Astrocyte of the spinal cord (primary cell): ENCODE measurements around the gene TSFM.

Experiments used
- DNase-seq: peaks from one replicate; pipeline ENCODE4 v3.0.0; 2011; ENCODE audit warnings: low read depth, low spot score
- H3K4me3 ChIP-seq: 2 replicates; pipeline ENCODE4 v1.5.1; 2011; ENCODE audit warnings: low read depth, mild to moderate bottlenecking, low read length, moderate library complexity
- CTCF ChIP-seq: IDR thresholded peaks from 2 replicates; pipeline ENCODE4 v1.5.1; 2012; ENCODE audit warnings: low read depth, mild to moderate bottlenecking, low read length, inconsistent platforms
- in situ Hi-C: cut with HindIII; loops from 2 replicates; pipeline ENCODE4 v1.10.0; 2017; ENCODE audit warnings: low sequenced_read_pairs

The TSFM gene

GRCh38 chr12:57841445-57841844 lies 58.9 kb downstream of the TSFM start:
- H3K4me3 ChIP-seq = no peak overlapping the region
- TF ChIP-seq CTCF = no peak
- in situ Hi-C loops = no loop called here
- no peak for DNase-seq

- no peak for TF ChIP-seq CTCF
- no peak for DNase-seq
- in situ Hi-C loops = no loop called here
- peak overlapping the region; percentile 2 for H3K4me3 ChIP-seq
These were observed 60.0 kb downstream of the TSFM start for GRCh38 chr12:57842342-57843294.

GRCh38 chr12:57844709-57845477 lies 62.3 kb downstream of the TSFM start:
- in situ Hi-C loops = no loop called here
- peak; percentile 66 for DNase-seq
- no peak for TF ChIP-seq CTCF
- H3K4me3 ChIP-seq = peak overlapping the region; percentile 93

- in situ Hi-C loops = no loop called here
These were observed 63.1 kb downstream of the TSFM start for GRCh38 chr12:57845478-57846284.

GRCh38 chr12:57846285-57846576 lies 63.6 kb downstream of the TSFM start:
- TF ChIP-seq CTCF = no peak
- peak overlapping the region; percentile 93 for H3K4me3 ChIP-seq
- no peak for DNase-seq
- in situ Hi-C loops = no loop called here

More at GRCh38 chr12:57845478-57846284, 63.1 kb downstream of the TSFM start:
- peak; percentile 35 for DNase-seq
- H3K4me3 ChIP-seq = peak overlapping the region; percentile 93
- no peak for TF ChIP-seq CTCF

GRCh38 chr12:57846577-57847319 lies 64.2 kb downstream of the TSFM start, which contains the start of gene CTDSP2:
Gene CTDSP2 (minus strand): TSS chr12:57846729. CDS start chr12:57846435, 294 bp downstream.
- DNase-seq = peak; percentile 99
- H3K4me3 ChIP-seq = peak within 1 kb of the TSS; percentile 93
- in situ Hi-C loops = no loop called here
- no peak for TF ChIP-seq CTCF
